HL-60 (cell line): ENCODE measurements around the gene CNTNAP4.

Source experiments
- DNase-seq, 2 experiments: peaks; one replicate each; pipeline ENCODE4 v3.0.0-alpha.2; 2010 to 2020; ENCODE audit warnings: low read depth in 1 of 2, low spot score in 1 of 2
- H3K27ac ChIP-seq: fragments of 250-450 bp; sonication (Bioruptor Pico); replicated peaks from 2 replicates; pipeline ENCODE4 v1.5.1; 2020; ENCODE audit warnings: mild to moderate bottlenecking, moderate library complexity
- H3K27me3 ChIP-seq: fragments of 250-450 bp; sonication (Bioruptor Pico); 2 replicates; pipeline ENCODE4 v1.5.1; 2021; ENCODE audit warnings: mild to moderate bottlenecking, moderate library complexity; ENCODE audit not compliant: insufficient read depth, poor library complexity, severe bottlenecking
- H3K4me3 ChIP-seq: replicated peaks from 2 replicates; pipeline ENCODE4 v1.5.1; 2011; ENCODE audit warnings: mild to moderate bottlenecking, control low read depth, low read length; ENCODE audit not compliant: insufficient read depth
- GABPA ChIP-seq: IDR thresholded peaks from 2 replicates; pipeline ENCODE4 v1.6.1; 2012; ENCODE audit warnings: low read depth
- POLR2AphosphoS5 ChIP-seq: IDR thresholded peaks from 2 replicates; pipeline ENCODE4 v1.6.1; 2012; ENCODE audit warnings: low read depth
- REST ChIP-seq: IDR thresholded peaks from 2 replicates; pipeline ENCODE4 v1.6.1; 2012; ENCODE audit warnings: low read depth; ENCODE audit not compliant: insufficient replicate concordance
- SPI1 ChIP-seq: IDR thresholded peaks from 2 replicates; pipeline ENCODE4 v1.6.1; 2012; ENCODE audit warnings: low read depth, mild to moderate bottlenecking, borderline replicate concordance
- TF ChIP-seq, protein P1 (sequence below): IDR thresholded peaks from one replicate; pipeline ENCODE4 v1.5.1; 2011; ENCODE audit warnings: low read length, control low read depth, inconsistent platforms; ENCODE audit not compliant: insufficient read depth

CNTNAP4 gene

DNA sequence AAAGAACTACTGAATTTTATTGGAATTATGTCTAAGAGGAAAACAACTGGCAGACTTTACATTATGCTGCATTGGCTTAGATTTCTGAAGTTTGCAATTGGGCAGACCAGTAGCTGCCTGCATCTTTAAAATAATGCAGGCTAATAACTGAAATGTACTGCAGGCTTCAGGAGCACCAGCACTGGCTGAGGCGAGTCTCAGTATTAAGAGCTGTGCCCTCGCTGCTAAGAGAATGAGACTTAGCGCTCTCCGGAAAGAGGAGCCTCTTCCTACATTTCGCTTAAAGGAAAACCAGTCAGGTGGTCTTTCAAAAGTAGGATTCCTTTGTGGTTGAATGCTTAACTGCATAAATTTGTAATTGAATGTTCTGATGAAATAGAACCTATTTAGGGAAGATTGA, 885 bp downstream of the CNTNAP4 start:
- TF ChIP-seq REST: no peak
- no peak for TF ChIP-seq POLR2AphosphoS5
- no peak for TF ChIP-seq GABPA
- no peak for TF ChIP-seq SPI1
- TF ChIP-seq, protein P1, sequence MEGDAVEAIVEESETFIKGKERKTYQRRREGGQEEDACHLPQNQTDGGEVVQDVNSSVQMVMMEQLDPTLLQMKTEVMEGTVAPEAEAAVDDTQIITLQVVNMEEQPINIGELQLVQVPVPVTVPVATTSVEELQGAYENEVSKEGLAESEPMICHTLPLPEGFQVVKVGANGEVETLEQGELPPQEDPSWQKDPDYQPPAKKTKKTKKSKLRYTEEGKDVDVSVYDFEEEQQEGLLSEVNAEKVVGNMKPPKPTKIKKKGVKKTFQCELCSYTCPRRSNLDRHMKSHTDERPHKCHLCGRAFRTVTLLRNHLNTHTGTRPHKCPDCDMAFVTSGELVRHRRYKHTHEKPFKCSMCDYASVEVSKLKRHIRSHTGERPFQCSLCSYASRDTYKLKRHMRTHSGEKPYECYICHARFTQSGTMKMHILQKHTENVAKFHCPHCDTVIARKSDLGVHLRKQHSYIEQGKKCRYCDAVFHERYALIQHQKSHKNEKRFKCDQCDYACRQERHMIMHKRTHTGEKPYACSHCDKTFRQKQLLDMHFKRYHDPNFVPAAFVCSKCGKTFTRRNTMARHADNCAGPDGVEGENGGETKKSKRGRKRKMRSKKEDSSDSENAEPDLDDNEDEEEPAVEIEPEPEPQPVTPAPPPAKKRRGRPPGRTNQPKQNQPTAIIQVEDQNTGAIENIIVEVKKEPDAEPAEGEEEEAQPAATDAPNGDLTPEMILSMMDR: no peak
- DNase-seq: no peak
- Histone ChIP-seq H3K27ac (no peak overlapping the region), H3K4me3 (no peak overlapping the region), H3K27me3 (peaks cover 9% of the 10 kb centered on the region)

DNA sequence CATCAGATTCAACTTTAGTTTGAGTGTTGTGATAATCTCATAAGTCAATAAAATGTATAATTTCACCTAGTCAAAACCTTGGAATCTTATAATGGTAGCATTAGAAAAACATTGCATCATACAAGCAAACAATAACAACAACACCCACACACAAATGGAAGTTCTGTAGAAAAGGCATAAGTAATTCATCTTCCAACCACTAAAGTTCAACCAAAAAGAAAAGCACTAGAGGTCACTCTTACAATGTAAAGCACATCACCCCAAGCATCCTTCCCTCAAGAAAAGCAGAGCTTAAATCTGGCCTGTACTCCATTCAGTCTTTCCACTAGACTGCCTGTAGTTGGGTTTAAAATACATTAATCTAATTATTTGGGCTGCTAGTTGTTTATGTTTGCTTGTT, 1.8 kb downstream of the CNTNAP4 start:
- no peak for DNase-seq
- TF ChIP-seq POLR2AphosphoS5: no peak
- no peak for TF ChIP-seq REST
- TF ChIP-seq GABPA: no peak
- TF ChIP-seq, protein P1: no peak
- TF ChIP-seq SPI1: no peak

GRCh38 chr16:76280421-76281215, 3.4 kb downstream of the CNTNAP4 start:
- TF ChIP-seq POLR2AphosphoS5 (no peak), GABPA (no peak), SPI1 (no peak)
- no peak overlapping the region for H3K27ac ChIP-seq

More for the DNA sequence above, 1.8 kb downstream of the CNTNAP4 start:
- Histone ChIP-seq H3K27me3 (peaks cover 9% of the 10 kb centered on the region), H3K27ac (no peak overlapping the region), H3K4me3 (no peak overlapping the region)

GRCh38 chr16:76287466-76287865, 10.3 kb downstream of the CNTNAP4 start:
- no peak for DNase-seq
- no peak overlapping the region for H3K4me3 ChIP-seq
- H3K27ac ChIP-seq: no peak overlapping the region
- H3K27me3 ChIP-seq: no peaks in the 10 kb centered on the region
- TF ChIP-seq, protein P1: no peak
- TF ChIP-seq POLR2AphosphoS5: no peak
- TF ChIP-seq REST: no peak
- TF ChIP-seq GABPA: no peak
- TF ChIP-seq SPI1: no peak

More at GRCh38 chr16:76280421-76281215, 3.4 kb downstream of the CNTNAP4 start:
- Histone ChIP-seq H3K4me3 (no peak overlapping the region), H3K27me3 (peaks cover 9% of the 10 kb centered on the region)
- DNase-seq: no peak
